Subcutaneous adipose tissue (tissue), 4 donors: Measurements from ENCODE around the gene TMEM97. TPM values are rescaled to one million over a fixed set of nuclear protein-coding genes. Genes with fewer than 3 reads are reported as not detected.

ENCODE experiments used
- total RNA-seq, 4 donors: library from RNA; depleted of rRNA; stranded (reverse); fragments of >200 nt; gene quantifications; one replicate each; pipeline ENCODE4 v1.1.0, GENCODE V29; 2016
- TF ChIP-seq, protein P1 (sequence below): fragments of 450-650 bp; IDR thresholded peaks from one replicate; pipeline ENCODE4 v1.5.1; 2016; ENCODE audit warnings: low read depth, mild to moderate bottlenecking, control low read depth, antibody characterized with exemption, moderate library complexity

The TMEM97 gene
- total RNA-seq, 4 donors from 2014 or later = 2.6 to 9.5 (median 6.8) TPM

DNA sequence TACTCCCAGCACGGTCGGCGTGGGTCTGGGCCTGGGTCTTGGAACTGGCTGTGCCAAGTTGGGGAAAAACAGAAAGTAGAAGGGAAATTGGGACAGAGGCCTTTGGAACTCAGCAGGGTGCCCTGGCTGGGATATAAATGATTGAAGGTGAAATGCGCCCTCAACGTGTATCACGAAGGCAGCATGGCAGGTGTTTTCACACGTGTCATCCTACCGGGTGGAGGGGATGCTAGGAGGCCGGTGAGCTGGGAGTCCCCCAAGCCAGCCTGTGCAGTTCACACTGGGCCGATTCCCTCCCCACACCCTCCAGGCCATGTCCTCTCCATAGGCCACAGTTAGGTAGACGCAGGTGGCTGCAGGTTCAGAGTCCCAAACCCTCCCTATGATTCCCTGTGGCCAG lies 22.5 kb downstream of the TMEM97 start:
- TF ChIP-seq, protein P1, sequence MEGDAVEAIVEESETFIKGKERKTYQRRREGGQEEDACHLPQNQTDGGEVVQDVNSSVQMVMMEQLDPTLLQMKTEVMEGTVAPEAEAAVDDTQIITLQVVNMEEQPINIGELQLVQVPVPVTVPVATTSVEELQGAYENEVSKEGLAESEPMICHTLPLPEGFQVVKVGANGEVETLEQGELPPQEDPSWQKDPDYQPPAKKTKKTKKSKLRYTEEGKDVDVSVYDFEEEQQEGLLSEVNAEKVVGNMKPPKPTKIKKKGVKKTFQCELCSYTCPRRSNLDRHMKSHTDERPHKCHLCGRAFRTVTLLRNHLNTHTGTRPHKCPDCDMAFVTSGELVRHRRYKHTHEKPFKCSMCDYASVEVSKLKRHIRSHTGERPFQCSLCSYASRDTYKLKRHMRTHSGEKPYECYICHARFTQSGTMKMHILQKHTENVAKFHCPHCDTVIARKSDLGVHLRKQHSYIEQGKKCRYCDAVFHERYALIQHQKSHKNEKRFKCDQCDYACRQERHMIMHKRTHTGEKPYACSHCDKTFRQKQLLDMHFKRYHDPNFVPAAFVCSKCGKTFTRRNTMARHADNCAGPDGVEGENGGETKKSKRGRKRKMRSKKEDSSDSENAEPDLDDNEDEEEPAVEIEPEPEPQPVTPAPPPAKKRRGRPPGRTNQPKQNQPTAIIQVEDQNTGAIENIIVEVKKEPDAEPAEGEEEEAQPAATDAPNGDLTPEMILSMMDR = no peak

DNA sequence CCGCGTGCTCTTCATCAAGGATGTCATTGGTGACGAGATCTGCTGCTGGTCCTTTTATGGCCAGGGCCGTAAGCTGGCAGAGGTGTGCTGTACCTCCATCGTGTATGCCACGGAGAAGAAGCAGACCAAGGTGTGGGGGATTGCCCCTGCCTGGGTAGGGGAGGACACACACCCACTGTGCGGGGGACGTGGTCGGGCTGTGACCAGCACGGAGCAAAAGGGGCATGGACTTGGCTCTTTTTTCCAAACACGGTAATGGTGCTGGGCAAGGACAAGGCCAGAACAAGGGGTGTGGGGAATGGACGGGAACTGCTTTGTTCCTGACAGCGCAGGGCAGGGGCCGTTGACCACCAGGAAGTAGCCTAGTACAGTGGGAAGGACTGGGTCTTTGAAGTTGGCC lies 23.3 kb downstream of the TMEM97 start:
- TF ChIP-seq, protein P1 = no peak

DNA sequence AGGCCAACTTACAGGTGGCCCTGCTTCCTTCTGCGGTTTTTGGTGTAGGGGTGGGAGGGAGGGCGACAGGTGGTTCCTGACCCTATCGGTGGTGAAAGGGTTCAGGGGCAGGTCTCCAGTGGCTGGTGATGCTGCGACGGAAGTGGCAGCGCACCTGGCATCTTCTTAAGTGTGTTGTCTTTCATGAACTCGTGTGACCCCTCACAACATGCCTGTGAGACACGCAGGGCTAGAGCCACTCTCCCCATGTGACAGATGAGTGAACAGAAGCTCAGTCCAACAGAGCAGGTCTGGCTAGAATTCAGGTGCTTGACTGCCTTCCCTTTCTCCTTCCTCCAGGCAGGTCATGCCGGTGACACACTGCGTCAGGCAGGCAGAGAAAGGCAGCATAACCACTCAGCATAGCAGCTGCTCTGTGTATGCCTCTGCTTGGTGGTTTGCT lies 24.5 kb downstream of the TMEM97 start:
- TF ChIP-seq, protein P1 = no peak

DNA sequence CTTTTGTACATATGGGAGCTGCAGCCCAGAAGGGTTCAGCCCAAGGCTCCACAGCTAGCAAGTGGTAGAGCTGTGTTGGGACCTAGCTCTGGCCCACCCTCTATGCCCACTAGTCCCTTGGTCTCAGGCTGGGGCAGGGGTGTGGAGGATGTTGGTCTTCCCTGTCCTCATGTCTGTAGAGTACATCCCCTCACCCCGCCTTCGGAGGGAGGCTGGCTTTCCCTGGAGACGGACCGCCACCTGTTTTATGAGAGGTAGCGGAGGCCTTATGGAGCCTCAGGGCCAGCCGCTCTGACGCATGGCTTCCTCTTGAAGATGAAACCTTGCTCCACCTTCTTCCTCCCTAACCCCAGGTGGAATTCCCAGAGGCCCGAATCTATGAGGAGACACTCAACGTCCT lies 25.0 kb downstream of the TMEM97 start:
- TF ChIP-seq, protein P1 = no peak

DNA sequence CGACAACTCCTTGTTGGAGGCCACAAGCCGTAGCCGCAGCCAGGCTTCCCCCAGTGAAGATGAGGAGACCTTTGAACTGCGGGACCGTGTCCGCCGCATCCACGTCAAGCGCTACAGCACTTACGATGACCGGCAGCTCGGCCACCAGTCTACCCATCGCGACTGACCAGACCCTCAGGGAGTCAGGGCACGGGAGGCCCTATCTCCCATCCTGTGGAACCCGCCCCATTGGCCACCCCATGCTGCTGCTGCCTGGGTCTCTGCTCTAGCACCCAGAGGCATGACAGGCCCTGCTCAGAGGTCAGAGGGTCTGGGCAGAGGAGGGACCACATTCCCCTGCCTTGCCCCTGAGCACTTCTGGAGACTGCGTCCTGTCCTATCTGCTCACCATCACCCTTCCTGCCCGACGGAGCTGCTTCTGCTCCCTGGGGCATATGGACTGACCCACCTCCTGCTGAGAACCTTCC lies 25.5 kb downstream of the TMEM97 start:
- TF ChIP-seq, protein P1 = no peak

DNA sequence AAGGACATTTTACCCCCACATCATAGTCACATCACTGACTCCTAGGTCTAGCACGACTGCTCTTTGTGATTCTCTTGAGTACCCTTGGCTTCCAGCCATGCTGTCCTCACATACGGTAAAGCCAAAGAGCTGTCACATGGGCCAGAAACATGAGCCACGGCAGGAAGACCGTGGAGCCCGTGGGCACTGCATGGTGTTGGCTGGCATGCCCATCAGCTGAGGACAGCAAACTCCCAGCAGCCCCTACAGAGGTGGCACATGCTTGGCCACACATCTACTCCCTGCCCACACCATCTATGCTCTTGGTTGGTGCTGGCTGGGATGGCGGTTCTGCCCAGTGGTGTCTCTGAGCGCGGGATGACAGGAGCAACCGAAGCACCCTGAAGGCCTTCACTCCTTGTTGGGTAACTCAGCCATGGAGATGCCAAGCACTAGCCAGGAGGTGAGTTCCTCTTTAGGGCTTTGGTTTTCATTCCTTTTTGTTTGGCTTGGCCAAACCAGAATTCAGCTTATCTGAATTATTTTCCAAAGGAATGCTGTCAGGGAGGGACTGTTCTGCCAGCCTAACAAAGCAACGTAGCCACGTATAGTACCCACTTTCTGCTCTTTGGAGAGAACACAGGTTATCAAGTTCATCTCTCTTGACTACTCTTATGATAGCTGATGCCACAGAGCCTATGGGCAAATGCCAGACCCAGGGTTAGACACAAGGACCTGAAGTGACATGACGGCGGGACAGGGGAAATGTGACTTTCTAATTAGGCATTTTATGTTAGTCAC lies 26.6 kb downstream of the TMEM97 start:
- TF ChIP-seq, protein P1 = no peak

DNA sequence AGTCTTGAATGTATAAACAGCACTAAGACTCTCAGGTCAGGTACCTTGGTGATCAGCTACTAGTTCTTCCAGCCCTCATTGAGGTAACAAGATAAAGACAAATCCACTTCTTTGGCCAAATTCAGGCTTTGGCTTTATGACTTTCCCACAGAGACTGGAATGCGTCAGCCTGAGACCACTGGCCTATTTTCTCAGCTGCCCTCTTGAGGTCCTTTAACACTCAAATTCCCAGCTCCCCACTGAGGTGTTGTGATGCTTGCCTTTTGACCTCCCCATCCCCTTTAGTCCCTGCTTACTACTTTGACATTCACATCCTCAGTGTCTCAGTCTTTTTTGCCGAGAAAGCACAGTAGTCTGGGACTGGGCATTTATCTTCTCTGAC lies 27.2 kb downstream of the TMEM97 start:
- TF ChIP-seq, protein P1 = no peak
